GM12865 (cell line): Measurements from ENCODE around the gene COX11.

Source experiments
- DNase-seq: peaks from one replicate; pipeline ENCODE4 v3.0.0; 2010; ENCODE audit warnings: low read depth
- H3K4me3 ChIP-seq: 2 replicates; pipeline ENCODE4 v1.5.1; 2011; ENCODE audit warnings: mild to moderate bottlenecking, low read depth, low read length, control low read depth
- TF ChIP-seq, protein P1 (sequence below): IDR thresholded peaks from 2 replicates; pipeline ENCODE4 v1.5.1; 2011; ENCODE audit warnings: low read length, control low read depth, low read depth, inconsistent platforms; ENCODE audit not compliant: insufficient read depth; ENCODE audit errors: missing control alignments

Gene COX11

DNA sequence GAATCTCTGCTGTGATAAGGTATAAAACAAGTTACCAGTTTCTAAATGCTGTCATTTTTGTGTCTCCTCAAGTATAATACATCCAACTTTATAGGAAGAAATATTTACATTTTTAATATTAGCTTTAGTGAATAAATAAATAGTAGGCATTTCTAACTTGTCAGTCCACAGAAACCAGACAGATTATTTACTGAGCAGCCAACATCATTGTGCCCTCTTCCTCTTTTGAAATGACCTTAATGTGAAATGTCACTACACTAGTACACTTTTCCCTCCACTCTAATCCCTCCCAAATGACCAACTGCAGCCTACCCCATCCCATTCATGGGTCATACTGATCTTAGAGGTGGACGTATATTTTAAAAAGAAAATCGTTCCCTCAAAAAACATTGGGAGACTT is 9.3 kb upstream of the COX11 start:
- no peak overlapping the region for H3K4me3 ChIP-seq
- TF ChIP-seq, protein P1, sequence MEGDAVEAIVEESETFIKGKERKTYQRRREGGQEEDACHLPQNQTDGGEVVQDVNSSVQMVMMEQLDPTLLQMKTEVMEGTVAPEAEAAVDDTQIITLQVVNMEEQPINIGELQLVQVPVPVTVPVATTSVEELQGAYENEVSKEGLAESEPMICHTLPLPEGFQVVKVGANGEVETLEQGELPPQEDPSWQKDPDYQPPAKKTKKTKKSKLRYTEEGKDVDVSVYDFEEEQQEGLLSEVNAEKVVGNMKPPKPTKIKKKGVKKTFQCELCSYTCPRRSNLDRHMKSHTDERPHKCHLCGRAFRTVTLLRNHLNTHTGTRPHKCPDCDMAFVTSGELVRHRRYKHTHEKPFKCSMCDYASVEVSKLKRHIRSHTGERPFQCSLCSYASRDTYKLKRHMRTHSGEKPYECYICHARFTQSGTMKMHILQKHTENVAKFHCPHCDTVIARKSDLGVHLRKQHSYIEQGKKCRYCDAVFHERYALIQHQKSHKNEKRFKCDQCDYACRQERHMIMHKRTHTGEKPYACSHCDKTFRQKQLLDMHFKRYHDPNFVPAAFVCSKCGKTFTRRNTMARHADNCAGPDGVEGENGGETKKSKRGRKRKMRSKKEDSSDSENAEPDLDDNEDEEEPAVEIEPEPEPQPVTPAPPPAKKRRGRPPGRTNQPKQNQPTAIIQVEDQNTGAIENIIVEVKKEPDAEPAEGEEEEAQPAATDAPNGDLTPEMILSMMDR = no peak

DNA sequence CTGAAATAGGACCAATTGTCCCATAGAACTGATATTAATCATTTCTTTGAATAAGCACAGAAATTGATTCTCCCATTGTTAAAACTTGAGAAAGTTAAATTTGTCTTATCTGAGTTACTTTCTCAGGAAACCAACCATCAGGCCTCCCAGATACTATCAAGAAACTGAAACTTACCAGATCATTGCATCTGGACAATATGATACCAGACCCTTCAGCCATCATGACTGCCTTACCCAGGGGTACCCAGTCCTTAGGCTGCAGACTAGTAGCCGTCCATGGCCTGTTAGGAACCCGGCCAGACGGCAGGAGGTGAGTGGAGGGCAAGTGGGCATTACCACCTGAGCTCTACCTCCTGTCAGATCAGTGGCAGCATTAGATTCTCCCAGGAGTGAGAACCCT is 7.9 kb upstream of the COX11 start:
- H3K4me3 ChIP-seq = no peak overlapping the region
- peak; percentile 11 for DNase-seq
- TF ChIP-seq, protein P1 = no peak

More for the DNA sequence above, 9.3 kb upstream of the COX11 start:
- no peak for DNase-seq

DNA sequence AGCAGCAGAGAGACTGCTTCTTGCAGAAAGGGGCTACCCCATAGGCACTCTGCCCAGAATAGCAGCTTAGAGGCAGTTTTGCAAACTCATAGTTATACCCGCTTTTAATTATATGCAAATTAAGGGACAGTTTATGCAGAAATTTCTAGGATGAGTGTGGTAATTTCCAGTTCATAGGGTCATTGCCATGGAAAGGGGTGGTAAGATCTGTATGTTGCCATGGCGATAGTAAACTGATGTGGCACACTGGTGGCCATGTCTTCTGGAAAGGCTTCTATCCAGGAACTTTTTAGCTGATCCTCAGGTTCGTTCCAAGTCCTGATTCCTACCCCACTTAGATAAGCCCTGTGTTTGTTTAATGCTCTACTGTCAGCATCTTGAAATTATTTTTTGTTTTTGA is 6.3 kb upstream of the COX11 start:
- TF ChIP-seq, protein P1 = no peak
- H3K4me3 ChIP-seq = no peak overlapping the region
- no peak for DNase-seq

DNA sequence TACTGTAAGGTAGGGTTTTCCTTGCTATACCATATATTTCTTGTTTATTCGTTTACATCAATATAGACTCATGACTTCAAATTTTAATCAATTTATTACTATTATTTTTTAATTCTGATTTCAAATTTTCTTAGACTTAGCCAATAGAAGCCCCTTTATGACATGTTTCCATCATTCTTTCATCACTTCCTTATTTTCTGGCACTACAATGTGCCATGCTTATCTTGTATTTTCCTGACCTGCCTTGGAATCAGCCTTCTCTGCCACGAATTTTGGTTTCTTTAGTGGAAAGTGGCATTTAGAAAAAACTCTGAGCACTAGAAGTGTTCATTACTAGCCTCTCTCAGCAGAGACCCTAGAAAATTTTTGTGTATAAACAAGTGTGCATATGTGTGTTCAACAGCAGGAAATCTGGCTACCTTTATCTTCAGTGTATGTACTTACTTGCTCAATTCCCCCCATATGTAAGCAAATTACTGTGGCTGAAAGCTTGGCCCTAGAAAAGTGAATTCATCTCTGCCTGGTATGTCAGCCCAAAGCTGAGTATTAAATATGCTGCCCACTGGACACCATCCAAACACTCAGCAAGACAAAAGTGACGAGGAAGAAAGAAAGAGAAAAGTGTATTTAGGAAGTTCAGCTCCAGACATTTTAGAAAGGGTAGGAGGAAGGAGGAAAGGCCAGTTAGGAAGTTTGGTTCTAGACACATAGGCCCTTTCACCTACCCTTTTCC is 4.1 kb upstream of the COX11 start:
- H3K4me3 ChIP-seq = no peak overlapping the region
- DNase-seq = no peak
- TF ChIP-seq, protein P1 = no peak

- no peak for DNase-seq
- TF ChIP-seq, protein P1 = no peak
- H3K4me3 ChIP-seq = no peak overlapping the region
These were observed 3.4 kb upstream of the COX11 start for GRCh38 chr17:54971901-54972300.

DNA sequence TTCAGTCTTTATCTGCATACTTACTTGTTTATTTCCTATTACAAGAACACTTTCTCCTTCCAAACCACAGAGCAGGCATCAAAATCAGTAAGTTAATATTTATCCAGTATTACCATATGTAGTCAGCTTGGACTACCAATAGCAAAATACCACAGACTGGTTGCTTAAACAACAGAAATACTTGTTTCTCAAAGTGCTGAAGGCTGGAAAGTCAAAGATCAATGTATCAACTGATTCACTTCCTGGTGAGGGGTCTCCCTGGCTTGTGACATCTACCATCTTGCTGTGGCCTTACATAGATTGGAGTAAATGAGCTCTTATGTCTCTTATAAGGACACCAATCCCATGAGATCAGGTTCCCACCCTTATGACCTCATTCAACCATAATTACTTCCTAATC is 2.7 kb upstream of the COX11 start:
- TF ChIP-seq, protein P1 = no peak
- no peak for DNase-seq

More for the DNA sequence above, 2.7 kb upstream of the COX11 start:
- no peak overlapping the region for H3K4me3 ChIP-seq
